Occipital lobe (tissue), 2 donors: ENCODE measurements around the gene PRCP. TPM values are rescaled to one million over a fixed set of nuclear protein-coding genes. Genes with fewer than 3 reads are reported as not detected.
"Not testable (repeated sequence)": the region's sequence is repeated elsewhere in the genome, so short reads cannot be mapped to it uniquely, and the experiment has no call there.

ENCODE experiments used
- DNase-seq: peaks from one replicate; lab custom pipeline; 2025; lab: John Stamatoyannopoulos, UW
- total RNA-seq: library from RNA; depleted of rRNA; stranded (reverse); fragments of >200 nt; gene quantifications from one replicate; pipeline ENCODE4 v1.2.3, GENCODE V29; 2014

The PRCP gene
- total RNA-seq, 1 donor from 2014 or later = 29.8 TPM

- no peak for DNase-seq
Observed at GRCh38 chr11:82872377-82873150, 27.7 kb downstream of the PRCP start.

DNA sequence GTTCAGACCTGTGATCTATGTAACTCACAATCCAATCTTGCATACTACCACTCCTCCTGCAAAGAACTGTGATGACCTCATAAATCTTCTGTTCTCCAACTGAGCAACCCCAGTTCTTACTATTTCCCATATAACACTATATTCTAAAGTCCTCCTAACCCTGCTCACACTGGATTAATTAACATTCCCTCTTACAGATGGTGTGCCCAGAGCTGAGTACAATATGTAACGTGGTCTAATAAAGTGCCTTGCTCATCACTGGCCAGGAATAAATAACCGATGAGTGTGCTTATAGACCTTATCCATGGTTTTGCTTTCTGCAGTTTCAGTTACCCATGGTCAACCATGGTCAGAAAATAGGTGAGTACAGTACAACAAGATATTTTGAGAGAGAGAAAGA lies 28.6 kb downstream of the PRCP start:
- DNase-seq = no peak

DNA sequence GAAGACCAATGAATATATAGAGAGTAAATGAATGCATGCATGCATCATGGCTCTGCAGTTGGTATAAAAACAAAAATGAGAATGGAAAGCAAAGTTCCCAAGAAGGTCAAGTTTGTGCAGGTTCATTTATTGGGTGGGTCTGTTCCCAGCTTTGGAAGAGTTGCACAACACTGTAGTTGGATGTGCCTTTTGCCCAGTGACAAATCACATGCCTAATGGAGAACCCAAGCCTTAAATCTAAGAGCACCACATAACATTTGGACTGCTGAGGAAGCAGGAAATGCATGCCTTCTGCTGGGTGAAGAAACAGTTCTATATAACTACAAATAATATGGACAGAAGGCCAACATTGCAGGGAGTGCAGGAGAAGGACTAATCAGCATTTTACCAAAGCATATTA lies 30.6 kb downstream of the PRCP start:
- no peak for DNase-seq

GRCh38 chr11:82867495-82868082 lies 32.6 kb downstream of the PRCP start:
- peak; percentile 25 for DNase-seq

DNA sequence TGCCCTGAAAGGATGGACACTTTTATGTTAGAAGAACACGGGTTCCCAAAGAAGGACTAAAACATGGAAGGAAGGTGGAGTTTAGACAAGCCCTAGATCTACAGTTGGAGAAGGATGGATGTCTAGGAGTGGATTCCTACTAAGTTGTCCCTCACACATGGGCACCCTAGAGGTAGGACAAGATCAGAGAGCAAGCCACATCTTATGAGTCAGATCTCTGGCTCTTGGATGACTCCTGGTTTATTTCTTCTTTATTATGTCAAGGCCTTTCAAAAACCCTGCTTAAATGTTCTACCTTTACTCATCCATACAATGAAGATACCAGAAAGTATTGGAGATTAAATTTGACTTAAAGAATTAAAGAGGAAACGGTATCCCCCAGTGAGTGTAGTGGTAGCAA lies 34.4 kb downstream of the PRCP start:
- no peak for DNase-seq

DNA sequence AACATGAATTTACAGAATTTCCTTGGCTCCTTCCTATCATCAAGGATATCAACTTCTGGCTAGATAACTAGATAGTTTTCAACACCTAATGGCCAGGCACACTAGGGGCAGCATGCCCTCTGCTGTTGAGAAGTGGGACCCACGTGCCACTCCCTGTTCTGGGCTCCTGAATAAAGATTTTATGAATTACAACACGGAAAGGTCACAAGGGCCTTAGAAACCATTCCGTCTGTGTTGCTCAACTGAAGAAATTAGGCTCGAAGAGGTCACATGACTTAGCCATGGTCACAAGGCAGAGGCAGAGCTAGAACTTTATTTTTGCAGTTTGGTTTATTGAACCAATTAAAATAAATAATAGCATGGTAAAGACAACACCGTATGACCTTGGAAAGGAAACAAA lies 36.0 kb downstream of the PRCP start:
- DNase-seq = peak; percentile 10

DNA sequence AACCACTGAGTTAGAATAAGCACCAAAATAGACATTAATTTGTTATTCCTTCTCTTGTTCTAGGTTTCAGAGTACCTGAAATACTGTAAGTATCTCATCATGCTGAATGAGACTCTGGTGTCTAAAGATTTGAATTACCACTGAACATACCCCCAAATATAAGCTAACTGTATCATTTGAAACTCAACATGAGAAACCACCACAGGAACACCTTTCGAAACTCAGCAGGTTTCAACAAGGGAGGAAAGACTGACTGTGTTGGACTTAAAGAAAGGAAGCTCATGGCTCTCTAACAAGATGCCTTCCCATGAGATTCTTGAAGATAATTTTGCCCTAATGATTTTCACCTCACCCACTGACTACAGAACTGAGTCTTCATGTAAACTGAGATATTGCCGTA lies 37.0 kb downstream of the PRCP start:
- DNase-seq = no peak

DNA sequence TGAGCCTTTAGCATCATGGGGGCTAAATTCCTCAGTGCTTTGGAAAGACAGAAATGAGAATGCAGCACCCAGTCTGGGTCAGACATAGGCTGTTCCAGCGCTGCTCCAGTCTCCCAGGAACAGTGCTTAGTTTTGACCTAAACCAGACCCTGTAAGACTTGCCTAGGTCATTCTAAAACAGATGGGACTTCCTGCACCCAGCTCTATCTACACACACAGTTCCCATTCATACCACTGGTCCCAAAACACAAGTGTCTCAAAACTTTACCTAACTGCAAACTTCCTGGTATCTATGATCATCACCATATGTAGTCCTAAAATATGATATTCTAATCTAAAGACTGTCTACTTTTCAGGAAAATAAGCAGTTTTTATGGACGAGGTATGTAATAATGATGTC lies 37.9 kb downstream of the PRCP start:
- DNase-seq = no peak

- no peak for DNase-seq
Observed at GRCh38 chr11:82859750-82860149, 40.5 kb downstream of the PRCP start.

- no peak for DNase-seq
Observed at GRCh38 chr11:82858556-82859091, 41.6 kb downstream of the PRCP start.

- DNase-seq = no peak
Observed at GRCh38 chr11:82858133-82858532, 42.1 kb downstream of the PRCP start.

- DNase-seq = no peak
Observed at GRCh38 chr11:82857145-82857544, 43.1 kb downstream of the PRCP start.

- DNase-seq = no peak
Observed at GRCh38 chr11:82855616-82856015, 44.6 kb downstream of the PRCP start.

DNA sequence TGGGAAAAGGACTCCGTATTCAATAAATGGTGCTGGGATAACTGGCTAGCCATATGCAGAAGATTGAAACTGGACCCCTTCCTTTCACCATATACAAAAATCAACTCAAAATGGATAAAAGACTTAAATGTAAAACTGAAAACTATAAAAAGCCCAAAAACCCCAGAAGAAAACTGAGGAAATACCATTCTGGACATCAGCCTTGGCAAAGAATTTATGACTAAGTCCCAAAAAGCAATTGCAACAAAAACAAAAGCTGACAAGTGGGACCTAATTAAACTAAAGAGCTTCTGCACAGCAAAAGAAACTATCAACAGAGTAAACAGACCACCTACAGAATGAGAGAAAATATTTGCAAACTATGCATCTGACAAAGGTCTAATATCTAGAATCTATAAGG lies 45.3 kb downstream of the PRCP start:
- DNase-seq = not testable (repeated sequence)

- DNase-seq = no peak
Observed at GRCh38 chr11:82854242-82854641, 46.0 kb downstream of the PRCP start.

- DNase-seq = no peak
Observed at GRCh38 chr11:82848829-82849228, 51.4 kb downstream of the PRCP start.

DNA sequence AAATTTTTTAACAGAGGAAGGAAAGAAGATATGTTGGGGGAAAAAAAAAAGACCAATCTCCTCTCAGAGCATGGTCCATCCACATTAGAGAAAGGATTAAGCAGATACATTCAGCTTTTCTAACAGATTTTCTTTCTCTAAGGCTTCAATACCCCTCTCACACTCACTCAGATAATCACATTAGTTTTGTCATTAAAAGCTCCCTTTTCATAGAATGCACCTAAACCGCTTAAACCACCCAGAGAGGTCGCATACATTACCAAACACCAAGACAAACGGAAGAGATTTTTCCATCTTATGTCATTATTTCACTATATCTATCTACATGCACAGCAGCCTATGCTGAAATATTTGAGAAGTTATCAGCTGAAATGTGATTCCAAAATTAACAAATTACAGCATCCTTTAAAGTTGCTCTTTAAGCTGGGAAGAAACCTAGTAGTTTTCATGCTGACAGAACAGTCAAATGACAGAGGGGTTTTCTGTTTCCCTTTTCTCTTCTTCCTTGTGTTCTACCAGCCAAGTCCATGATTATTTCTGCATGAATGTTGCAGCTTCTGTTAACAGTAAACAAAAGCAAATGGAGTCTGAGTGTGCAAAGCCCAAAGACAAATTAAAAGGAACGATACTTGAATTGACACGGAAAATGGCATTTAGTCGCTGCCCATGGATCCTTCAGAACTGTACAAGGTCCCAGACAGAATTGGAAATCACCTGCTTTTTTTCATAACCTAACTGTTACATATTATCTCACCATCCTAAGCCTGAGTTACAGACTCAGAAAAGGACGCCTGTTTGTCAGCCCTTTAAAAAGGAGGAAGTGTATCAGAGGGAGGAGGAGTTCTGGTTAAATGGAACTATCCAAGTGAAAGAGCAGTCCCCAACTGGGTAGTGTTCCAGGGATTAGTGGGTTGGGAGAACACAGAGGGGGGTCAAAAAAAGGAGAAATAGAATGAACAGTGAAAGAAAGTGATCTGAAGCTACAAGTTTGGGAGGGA lies 54.6 kb downstream of the PRCP start:
- no peak for DNase-seq

- no peak for DNase-seq
Observed at GRCh38 chr11:82843057-82843795, 57.0 kb downstream of the PRCP start.

- peak; percentile 66 for DNase-seq
Observed at GRCh38 chr11:82842019-82842418, 58.2 kb downstream of the PRCP start.

DNA sequence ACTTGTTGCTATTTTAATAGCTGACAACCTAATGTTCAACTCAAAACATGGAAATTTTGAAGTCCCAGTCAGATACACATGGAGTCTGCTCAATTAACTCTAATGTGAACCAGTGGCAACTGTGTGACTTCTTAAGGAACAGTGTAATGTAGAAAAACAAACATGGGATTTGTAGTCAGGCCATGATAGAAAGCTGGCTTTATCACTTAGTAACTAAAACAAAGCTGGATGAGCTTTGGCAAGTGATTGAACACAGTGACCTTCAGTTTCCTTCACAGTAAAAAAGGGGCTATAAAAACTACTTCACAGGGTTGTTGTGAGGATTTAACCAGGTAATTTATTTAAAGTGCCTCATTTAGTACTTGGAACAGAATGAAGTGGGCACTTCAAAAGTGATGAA lies 62.6 kb downstream of the PRCP start:
- no peak for DNase-seq

DNA sequence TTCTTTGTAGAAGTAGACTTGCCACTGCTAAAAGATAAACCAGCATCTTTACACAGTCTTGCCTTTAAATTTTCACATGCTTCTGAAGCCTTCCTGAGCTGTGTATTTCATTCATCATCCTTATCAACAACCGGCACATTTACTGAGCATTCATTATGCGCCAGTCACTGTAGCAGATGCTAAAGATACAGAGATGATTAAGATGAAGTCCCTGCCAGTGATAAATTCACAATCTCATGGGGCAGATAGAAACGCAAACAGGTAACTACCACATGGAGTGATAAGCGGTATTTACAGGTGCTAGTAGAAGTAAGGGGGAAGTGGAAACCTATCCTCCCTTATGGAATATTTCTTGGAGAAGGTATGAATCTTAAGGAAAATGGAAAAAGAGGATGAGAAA lies 67.2 kb downstream of the PRCP start:
- DNase-seq = no peak
